HG03457 (cell line): ENCODE measurements around the gene COL8A2.

Experiments
- ATAC-seq: cut with Tn5 transposase; IDR thresholded peaks from one replicate; pipeline ENCODE4 v1.9.1; 2021; ENCODE audit warnings: moderate number of reproducible peaks; ENCODE audit not compliant: unreplicated experiment

COL8A2 gene

DNA sequence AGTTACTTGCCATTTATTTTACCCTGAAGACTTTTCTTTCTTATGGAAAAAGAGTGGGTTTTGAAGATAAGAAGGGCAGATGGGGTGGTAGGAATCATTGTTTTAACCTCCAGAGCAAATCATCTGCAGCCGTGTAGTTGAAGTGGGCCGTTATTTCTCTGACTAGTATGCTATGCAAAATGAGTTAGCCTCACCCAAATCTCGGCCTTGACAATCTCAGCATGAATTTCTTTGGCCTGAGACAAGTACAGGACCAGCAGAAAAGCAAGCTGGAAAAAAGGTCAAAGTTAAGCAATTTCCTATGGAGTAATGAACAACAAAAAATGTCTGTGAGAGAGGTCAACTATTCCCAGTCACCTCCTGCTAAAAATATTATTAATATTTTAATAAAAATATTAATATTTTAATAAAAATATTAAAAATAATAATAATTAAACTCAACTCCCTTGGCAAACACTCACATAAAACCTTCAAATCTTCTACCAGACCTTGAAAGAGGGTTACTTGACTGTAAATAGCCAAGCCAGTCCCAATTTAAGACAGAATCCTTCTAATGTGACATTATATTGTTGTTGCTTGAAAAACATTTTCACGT is 47.9 kb downstream of the COL8A2 start:
- no peak for ATAC-seq

DNA sequence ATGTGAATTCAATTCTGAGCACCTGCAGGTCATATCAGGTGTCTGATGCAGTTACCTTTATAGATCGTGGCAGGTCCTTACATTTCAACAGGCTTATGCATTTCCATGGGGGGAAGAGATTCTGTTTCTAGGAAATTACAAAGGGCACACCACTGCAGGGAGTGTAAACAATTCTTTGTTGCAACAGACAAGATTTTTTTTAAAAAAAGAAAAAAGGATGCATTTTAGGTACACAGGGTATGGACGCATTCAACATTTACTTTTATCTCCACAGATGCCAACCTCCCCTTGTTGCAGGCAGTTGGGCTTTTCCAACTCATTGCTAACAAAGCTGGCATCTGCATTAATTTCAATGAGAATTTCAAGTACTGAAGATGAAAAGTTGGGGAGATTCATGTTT is 54.7 kb downstream of the COL8A2 start:
- no peak for ATAC-seq

DNA sequence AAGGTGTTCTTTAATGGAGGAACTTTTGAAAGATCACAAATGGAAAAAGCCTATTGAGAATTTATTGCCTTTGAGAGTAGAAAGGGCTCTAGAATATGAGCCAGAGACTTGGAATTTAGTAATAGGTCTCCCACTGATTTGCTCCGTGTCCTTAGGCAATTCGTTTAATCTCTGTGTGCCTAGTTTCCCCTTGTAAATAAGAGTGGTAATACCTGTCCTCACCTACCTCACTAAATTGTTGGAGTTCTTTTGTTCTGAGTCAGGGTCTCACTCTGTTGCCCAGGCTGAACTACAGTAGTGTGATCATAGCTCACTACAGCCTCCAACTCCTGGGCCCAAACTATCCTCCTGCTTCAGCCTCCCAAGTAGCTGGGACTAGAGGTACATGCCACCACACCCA is 56.2 kb downstream of the COL8A2 start:
- ATAC-seq, result no peak

DNA sequence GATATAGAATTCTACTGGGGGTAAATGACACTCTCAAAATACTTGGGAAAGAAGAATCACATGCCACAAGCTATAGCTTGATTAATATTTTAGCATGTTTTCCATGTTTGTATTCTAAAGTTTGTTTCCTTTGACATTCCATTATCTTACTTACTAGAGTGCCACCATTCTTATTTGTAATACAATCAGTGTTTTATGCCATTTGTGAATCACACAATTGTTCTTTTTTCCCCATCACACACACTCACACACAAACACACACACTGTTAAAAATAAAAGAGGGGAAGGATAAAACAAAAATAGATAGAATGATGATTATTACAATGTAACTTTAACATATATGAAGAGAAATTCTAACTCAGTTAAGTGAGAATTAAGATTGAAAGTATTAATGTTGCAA is 57.2 kb downstream of the COL8A2 start:
- no peak for ATAC-seq

DNA sequence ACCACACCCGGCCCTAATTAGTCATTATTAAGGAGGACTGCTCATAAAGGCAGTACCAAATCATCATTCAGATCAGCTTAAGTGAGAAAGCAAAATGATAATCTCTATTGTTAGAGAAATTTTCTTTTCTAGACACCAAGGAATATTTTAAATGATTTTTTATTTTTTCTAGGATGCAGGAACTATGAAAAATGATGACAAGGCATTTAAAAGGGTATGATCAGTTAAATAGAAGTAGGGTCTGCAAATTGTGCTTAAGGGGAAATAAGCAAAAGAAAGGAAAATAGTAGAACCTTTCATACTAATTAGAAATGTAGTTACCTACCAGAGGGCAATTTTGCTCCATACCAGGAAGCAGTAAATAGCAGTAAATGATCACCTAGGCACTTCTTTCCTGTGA is 62.7 kb downstream of the COL8A2 start:
- ATAC-seq, result no peak

DNA sequence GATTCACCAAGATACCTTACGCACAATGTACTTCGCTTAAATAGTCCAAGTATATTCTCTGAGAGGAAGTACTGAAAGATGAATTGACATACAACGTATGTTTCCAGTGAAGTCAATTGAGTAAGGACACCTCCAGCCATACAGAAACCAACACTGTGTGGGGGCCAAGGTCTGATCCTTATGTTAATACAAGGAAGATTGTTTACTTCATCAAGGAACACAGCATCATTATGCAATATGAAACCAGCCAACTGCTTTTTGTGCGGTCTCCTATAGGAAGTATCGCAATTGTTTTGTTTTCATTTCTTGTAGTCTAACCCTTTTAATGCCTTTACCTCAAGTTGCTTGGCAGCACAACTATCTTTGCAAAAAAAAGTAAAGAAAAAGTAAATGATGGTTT is 69.3 kb downstream of the COL8A2 start:
- ATAC-seq, result no peak

DNA sequence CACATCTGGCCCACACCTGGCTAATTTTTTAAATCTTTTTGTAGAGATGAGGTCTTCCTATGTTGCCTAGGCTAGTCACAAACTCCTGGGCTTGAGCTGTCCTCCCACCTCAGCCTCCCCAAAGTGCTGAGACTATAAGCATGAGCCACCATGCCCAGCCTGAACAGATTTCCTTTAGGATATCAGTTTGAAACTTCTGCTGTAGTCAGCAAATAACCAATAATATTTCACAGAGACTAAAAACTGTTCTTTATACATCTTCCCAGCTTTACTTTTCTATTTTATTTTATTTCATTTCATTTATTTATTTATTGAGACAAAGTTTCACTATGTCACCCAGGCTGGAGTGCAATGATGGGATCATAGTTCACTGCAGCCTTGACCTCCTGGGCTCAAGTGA is 71.0 kb downstream of the COL8A2 start:
- ATAC-seq, result no peak

DNA sequence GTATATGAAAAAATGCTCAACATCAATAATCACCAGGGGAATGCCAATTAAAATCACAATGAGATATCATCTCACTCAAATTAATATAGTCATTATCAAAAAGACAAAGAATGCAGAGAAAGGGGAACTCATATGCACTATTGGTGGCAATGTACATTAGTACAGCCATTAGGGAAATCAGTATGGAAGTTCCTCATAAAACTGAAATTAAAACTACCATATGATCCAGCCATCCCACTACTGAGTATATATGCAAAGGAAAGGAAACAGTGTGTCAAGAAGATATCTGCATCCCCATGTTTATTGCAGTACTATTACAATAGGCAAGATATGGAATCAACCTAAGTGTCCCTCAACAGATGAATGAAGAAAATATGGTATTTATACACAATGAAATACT is 73.2 kb downstream of the COL8A2 start:
- no peak for ATAC-seq
